ENCODE data around the gene APRT.

APRT gene

GRCh38 chr16:88817785-88818574, 6.3 kb upstream of the APRT start:
- no peak for DNase-seq (ENCODE audit: low read depth)
- no peak overlapping the region for H3K4me3 ChIP-seq (ENCODE audit: low read depth, low read length)
- TF ChIP-seq CTCF (IDR thresholded peaks at IDR 0.05; ENCODE audit: insufficient read depth, low read depth, low read length, missing control alignments) = no peak

GRCh38 chr16:88816736-88817535, 5.2 kb upstream of the APRT start:
- no peak for DNase-seq (ENCODE audit: low read depth)

GRCh38 chr16:88815901-88816589, 4.3 kb upstream of the APRT start:
- H3K4me3 ChIP-seq (ENCODE audit: low read depth, low read length) = no peak overlapping the region
- TF ChIP-seq CTCF (IDR thresholded peaks at IDR 0.05; ENCODE audit: insufficient read depth, low read depth, low read length, missing control alignments) = peak; percentile 85
- peak; percentile 67 for DNase-seq (ENCODE audit: low read depth)

More at GRCh38 chr16:88816736-88817535, 5.2 kb upstream of the APRT start:
- H3K4me3 ChIP-seq (ENCODE audit: low read depth, low read length) = no peak overlapping the region
- no peak for TF ChIP-seq CTCF (IDR thresholded peaks at IDR 0.05; ENCODE audit: insufficient read depth, low read depth, low read length, missing control alignments)

- H3K4me3 ChIP-seq (ENCODE audit: low read depth, low read length) = no peak overlapping the region
- DNase-seq (ENCODE audit: low read depth) = no peak
- no peak for TF ChIP-seq CTCF (IDR thresholded peaks at IDR 0.05; ENCODE audit: insufficient read depth, low read depth, low read length, missing control alignments)
Measured at GRCh38 chr16:88815227-88815626, 3.5 kb upstream of the APRT start.

- no peak overlapping the region for H3K4me3 ChIP-seq (ENCODE audit: low read depth, low read length)
- DNase-seq (ENCODE audit: low read depth) = no peak
- TF ChIP-seq CTCF (IDR thresholded peaks at IDR 0.05; ENCODE audit: insufficient read depth, low read depth, low read length, missing control alignments) = no peak
Measured at GRCh38 chr16:88814144-88814502, 2.4 kb upstream of the APRT start.

GRCh38 chr16:88813269-88814143, 1.8 kb upstream of the APRT start:
- no peak for TF ChIP-seq CTCF (IDR thresholded peaks at IDR 0.05; ENCODE audit: insufficient read depth, low read depth, low read length, missing control alignments)
- no peak overlapping the region for H3K4me3 ChIP-seq (ENCODE audit: low read depth, low read length)
- no peak for DNase-seq (ENCODE audit: low read depth)

All from GM12865 (cell line).